ENCODE measurements around the gene CKS1B. TPM values are rescaled to one million over a fixed set of nuclear protein-coding genes. Genes with fewer than 3 reads are reported as not detected.

CKS1B gene
- total and polyA plus RNA-seq, 2 donors (not counting 1 experiment from before 2014, with no cell fraction given) = 40.3 to 55.4 TPM

DNA sequence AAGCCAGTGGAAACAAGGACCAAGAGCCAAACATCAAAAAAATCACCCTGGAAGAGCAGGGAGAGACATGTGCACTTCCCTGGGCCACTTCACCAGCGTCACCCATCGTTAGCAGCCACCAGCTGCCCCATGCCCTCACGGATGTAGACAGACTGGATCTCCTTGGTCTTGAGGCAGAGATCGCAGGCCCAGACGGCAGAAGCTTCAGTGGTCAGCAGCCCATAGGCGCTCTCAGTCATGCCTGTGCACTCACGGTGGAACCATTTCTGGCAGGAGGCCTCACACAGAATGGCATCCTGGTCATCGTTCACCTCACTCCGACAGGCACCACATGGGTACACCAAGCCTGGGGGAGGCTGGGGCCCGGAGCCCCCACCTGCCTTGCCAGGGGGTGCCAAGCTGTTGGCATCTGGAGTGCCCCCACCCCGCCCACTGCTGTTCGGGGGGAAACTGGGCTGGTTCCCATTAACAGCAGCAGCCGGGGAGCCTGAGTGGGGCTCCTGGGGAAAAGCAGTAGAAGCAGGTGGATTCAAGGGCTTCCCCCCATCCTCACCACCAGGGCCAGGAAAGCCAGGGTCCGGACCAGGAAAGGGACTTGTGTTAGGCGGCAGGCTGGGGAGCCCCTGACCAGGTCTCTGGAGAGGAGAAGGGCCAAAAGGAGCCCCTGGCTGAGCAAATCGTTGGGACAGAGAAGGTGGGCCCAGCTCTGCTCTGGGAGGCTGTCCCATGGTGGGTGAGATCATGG, 15.6 kb upstream of the CKS1B start:
- no peak overlapping the region for H3K27ac ChIP-seq (ENCODE audit: insufficient read depth, low read length)
- no peak overlapping the region for H3K9ac ChIP-seq (ENCODE audit: insufficient read depth, low read length)
- H4K20me1 ChIP-seq (ENCODE audit: control insufficient read depth, extremely low read depth, insufficient read depth, low read length) = no peaks in the 10 kb centered on the region
- H3K4me3 ChIP-seq (replicated peaks in 1 of 4; ENCODE audit: control extremely low read depth in 1 of 4, insufficient read depth in 1 of 4, low read depth in 3 of 4, low read length in 4 of 4) = no peak overlapping the region
- no peaks in the 10 kb centered on the region for H3K9me3 ChIP-seq (ENCODE audit: control insufficient read depth, insufficient read depth, low read depth, low read length)
- H3K4me2 ChIP-seq (ENCODE audit: extremely low read depth, insufficient read depth, low read length) = no peak overlapping the region
- peaks cover 10% of the 10 kb centered on the region for H3K36me3 ChIP-seq (ENCODE audit: control insufficient read depth, insufficient read depth, low read length)
- TF ChIP-seq EZH2 (IDR thresholded peaks at IDR 0.05; ENCODE audit: low read length, missing control alignments) = no peak
- TF ChIP-seq, protein P1, sequence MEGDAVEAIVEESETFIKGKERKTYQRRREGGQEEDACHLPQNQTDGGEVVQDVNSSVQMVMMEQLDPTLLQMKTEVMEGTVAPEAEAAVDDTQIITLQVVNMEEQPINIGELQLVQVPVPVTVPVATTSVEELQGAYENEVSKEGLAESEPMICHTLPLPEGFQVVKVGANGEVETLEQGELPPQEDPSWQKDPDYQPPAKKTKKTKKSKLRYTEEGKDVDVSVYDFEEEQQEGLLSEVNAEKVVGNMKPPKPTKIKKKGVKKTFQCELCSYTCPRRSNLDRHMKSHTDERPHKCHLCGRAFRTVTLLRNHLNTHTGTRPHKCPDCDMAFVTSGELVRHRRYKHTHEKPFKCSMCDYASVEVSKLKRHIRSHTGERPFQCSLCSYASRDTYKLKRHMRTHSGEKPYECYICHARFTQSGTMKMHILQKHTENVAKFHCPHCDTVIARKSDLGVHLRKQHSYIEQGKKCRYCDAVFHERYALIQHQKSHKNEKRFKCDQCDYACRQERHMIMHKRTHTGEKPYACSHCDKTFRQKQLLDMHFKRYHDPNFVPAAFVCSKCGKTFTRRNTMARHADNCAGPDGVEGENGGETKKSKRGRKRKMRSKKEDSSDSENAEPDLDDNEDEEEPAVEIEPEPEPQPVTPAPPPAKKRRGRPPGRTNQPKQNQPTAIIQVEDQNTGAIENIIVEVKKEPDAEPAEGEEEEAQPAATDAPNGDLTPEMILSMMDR (conservative IDR thresholded peaks at IDR 0.05 in 1 of 2, IDR thresholded peaks at IDR 0.05 in 1 of 2; ENCODE audit: low read depth in 1 of 2, low read length in 2 of 2) = no peak
- peaks cover 11% of the 10 kb centered on the region for H3K79me2 ChIP-seq (ENCODE audit: control insufficient read depth, insufficient read depth, low read length)
- no peaks in the 10 kb centered on the region for H3K27me3 ChIP-seq (ENCODE audit: control insufficient read depth, insufficient read depth, low read length)
- H3K4me1 ChIP-seq (ENCODE audit: control insufficient read depth, extremely low read depth, insufficient read depth, low read length) = peaks cover 16% of the 10 kb centered on the region
- no peak for DNase-seq (ENCODE audit: low read depth in 2 of 2)
- H2AFZ ChIP-seq (ENCODE audit: low read length) = no peak overlapping the region

DNA sequence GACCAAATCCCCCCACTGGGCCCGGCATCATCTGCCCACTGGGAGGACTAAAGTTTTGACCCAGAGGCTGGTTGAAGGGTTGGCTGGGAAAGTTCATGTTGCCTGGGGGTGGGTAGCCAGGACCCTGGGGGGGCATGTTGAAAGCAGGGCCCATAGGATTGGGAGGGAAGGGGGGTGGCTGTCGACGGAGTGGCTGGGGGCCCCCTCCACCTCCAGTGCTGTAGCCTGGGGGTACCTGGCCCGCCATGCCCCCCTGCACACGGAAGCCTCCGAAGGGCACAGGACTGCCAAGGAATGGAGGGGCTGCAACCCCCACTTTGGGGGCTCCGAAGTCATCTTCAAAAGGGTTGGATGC, 15.1 kb upstream of the CKS1B start:
- no peaks in the 10 kb centered on the region for H4K20me1 ChIP-seq (ENCODE audit: control insufficient read depth, extremely low read depth, insufficient read depth, low read length)
- DNase-seq (ENCODE audit: low read depth in 2 of 2) = no peak
- no peak overlapping the region for H3K27ac ChIP-seq (ENCODE audit: insufficient read depth, low read length)
- H3K9ac ChIP-seq (ENCODE audit: insufficient read depth, low read length) = no peak overlapping the region
- H3K27me3 ChIP-seq (ENCODE audit: control insufficient read depth, insufficient read depth, low read length) = no peaks in the 10 kb centered on the region
- H3K36me3 ChIP-seq (ENCODE audit: control insufficient read depth, insufficient read depth, low read length) = peaks cover 10% of the 10 kb centered on the region
- no peak for TF ChIP-seq EZH2 (IDR thresholded peaks at IDR 0.05; ENCODE audit: low read length, missing control alignments)
- TF ChIP-seq, protein P1 (conservative IDR thresholded peaks at IDR 0.05 in 1 of 2, IDR thresholded peaks at IDR 0.05 in 1 of 2; ENCODE audit: low read depth in 1 of 2, low read length in 2 of 2) = no peak
- no peak overlapping the region for H3K4me2 ChIP-seq (ENCODE audit: extremely low read depth, insufficient read depth, low read length)
- H3K4me1 ChIP-seq (ENCODE audit: control insufficient read depth, extremely low read depth, insufficient read depth, low read length) = peaks cover 16% of the 10 kb centered on the region
- peaks cover 11% of the 10 kb centered on the region for H3K79me2 ChIP-seq (ENCODE audit: control insufficient read depth, insufficient read depth, low read length)
- H2AFZ ChIP-seq (ENCODE audit: low read length) = no peak overlapping the region
- no peaks in the 10 kb centered on the region for H3K9me3 ChIP-seq (ENCODE audit: control insufficient read depth, insufficient read depth, low read depth, low read length)
- H3K4me3 ChIP-seq (replicated peaks in 1 of 4; ENCODE audit: control extremely low read depth in 1 of 4, insufficient read depth in 1 of 4, low read depth in 3 of 4, low read length in 4 of 4) = no peak overlapping the region

DNA sequence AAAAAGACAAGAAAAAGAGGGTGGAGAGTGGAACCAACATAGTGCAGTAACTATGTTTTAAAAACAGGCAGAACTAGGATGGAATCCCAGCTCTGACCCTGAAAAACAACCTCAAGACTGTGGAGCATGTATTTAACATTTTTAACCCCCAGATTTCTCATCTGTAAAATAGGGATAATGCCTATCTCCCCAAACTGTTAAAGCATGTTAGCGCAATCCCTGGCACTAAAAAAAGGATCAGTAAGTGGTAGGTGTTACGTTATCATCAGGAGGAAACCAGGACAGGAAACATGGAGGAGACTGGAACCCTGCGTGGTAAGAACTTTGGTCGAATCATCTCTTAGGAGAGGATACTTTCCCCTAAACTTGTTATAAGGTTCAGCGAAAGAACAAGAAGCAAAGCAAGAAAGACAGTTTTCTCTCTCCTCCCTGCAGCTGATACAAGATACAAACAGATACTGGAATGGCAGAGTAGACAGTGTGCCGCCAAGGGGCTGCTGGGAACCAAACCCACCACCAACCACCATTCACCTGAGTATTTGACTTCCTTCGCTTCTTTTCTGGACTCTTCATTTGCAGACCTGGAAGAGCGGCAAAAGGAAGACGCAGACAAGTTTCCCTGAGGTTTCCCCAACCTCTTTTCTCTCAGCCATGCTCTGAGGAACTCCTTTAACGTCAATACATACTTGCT, 13.9 kb upstream of the CKS1B start:
- Histone ChIP-seq H3K27me3 (ENCODE audit: control insufficient read depth, insufficient read depth, low read length) (no peaks in the 10 kb centered on the region), H4K20me1 (ENCODE audit: control insufficient read depth, extremely low read depth, insufficient read depth, low read length) (no peaks in the 10 kb centered on the region), H3K4me3 (replicated peaks in 1 of 4; ENCODE audit: control extremely low read depth in 1 of 4, insufficient read depth in 1 of 4, low read depth in 3 of 4, low read length in 4 of 4) (peak overlapping the region; percentile 76 to 88 (median 80)), H3K79me2 (ENCODE audit: control insufficient read depth, insufficient read depth, low read length) (peaks cover 13% of the 10 kb centered on the region), H2AFZ (ENCODE audit: low read length) (no peak overlapping the region), H3K9me3 (ENCODE audit: control insufficient read depth, insufficient read depth, low read depth, low read length) (no peaks in the 10 kb centered on the region), H3K36me3 (ENCODE audit: control insufficient read depth, insufficient read depth, low read length) (peaks cover 17% of the 10 kb centered on the region), H3K4me2 (ENCODE audit: extremely low read depth, insufficient read depth, low read length) (peak overlapping the region; percentile 98), H3K9ac (ENCODE audit: insufficient read depth, low read length) (peak overlapping the region; percentile 25), H3K27ac (ENCODE audit: insufficient read depth, low read length) (peak overlapping the region; percentile 91), H3K4me1 (ENCODE audit: control insufficient read depth, extremely low read depth, insufficient read depth, low read length) (peaks cover 10% of the 10 kb centered on the region)
- DNase-seq (ENCODE audit: low read depth in 2 of 2) = no peak
- no peak for TF ChIP-seq EZH2 (IDR thresholded peaks at IDR 0.05; ENCODE audit: low read length, missing control alignments)
- TF ChIP-seq, protein P1 (conservative IDR thresholded peaks at IDR 0.05 in 1 of 2, IDR thresholded peaks at IDR 0.05 in 1 of 2; ENCODE audit: low read depth in 1 of 2, low read length in 2 of 2) = no peak

Measured in fibroblast of lung (primary cell).